ENCODE results near the gene STEAP1B.

Gene STEAP1B

GRCh38 chr7:22445140-22445743 lies 54.7 kb downstream of the STEAP1B start:
- TF ChIP-seq TEAD4 (IDR thresholded peaks at IDR 0.05) (no peak), YY1 (IDR thresholded peaks at IDR 0.05; ENCODE audit: low read depth) (no peak), TCF12 (IDR thresholded peaks at IDR 0.05; ENCODE audit: low read depth) (peak; percentile 93), CEBPB (IDR thresholded peaks at IDR 0.05) (no peak), MAX (IDR thresholded peaks at IDR 0.05) (no peak; the same call in 1 of the 2 replicates), ZBTB7A (IDR thresholded peaks at IDR 0.05; ENCODE audit: low read depth) (no peak), FOXM1 (IDR thresholded peaks at IDR 0.05; ENCODE audit: borderline replicate concordance, low read depth) (no peak), NFIC (IDR thresholded peaks at IDR 0.05) (peak; percentile 77), TAF1 (IDR thresholded peaks at IDR 0.05; ENCODE audit: low read depth) (no peak), CREB1 (IDR thresholded peaks at IDR 0.05; ENCODE audit: low read depth) (no peak), EGR1 (IDR thresholded peaks at IDR 0.05) (no peak), USF1 (IDR thresholded peaks at IDR 0.05) (no peak), REST (IDR thresholded peaks at IDR 0.05; ENCODE audit: low read depth) (peak; percentile 30; the same call in 1 of the 2 replicates), RAD21 (IDR thresholded peaks at IDR 0.05; ENCODE audit: low read depth) (no peak), EP300 (IDR thresholded peaks at IDR 0.05; ENCODE audit: borderline replicate concordance) (peak; percentile 72)

GRCh38 chr7:22444181-22444971 lies 55.6 kb downstream of the STEAP1B start:
- no peak for TF ChIP-seq MAX (IDR thresholded peaks at IDR 0.05)
- TF ChIP-seq CEBPB (IDR thresholded peaks at IDR 0.05) = peak; percentile 36; the same call in 1 of the 2 replicates
- TF ChIP-seq USF1 (IDR thresholded peaks at IDR 0.05) = no peak
- TF ChIP-seq TEAD4 (IDR thresholded peaks at IDR 0.05) = peak; percentile 89
- peak; percentile 6; the same call in 1 of the 2 replicates for TF ChIP-seq RAD21 (IDR thresholded peaks at IDR 0.05; ENCODE audit: low read depth)
- TF ChIP-seq YY1 (IDR thresholded peaks at IDR 0.05; ENCODE audit: low read depth) = no peak
- TF ChIP-seq FOXM1 (IDR thresholded peaks at IDR 0.05; ENCODE audit: borderline replicate concordance, low read depth) = peak; percentile 72; the same call in 1 of the 2 replicates
- peak; percentile 90 for TF ChIP-seq NFIC (IDR thresholded peaks at IDR 0.05)
- no peak for TF ChIP-seq CREB1 (IDR thresholded peaks at IDR 0.05; ENCODE audit: low read depth)
- TF ChIP-seq EP300 (IDR thresholded peaks at IDR 0.05; ENCODE audit: borderline replicate concordance) = peak; percentile 88
- peak; percentile 91 for TF ChIP-seq TCF12 (IDR thresholded peaks at IDR 0.05; ENCODE audit: low read depth)

GRCh38 chr7:22443370-22444180 lies 56.4 kb downstream of the STEAP1B start:
- TF ChIP-seq MAX (IDR thresholded peaks at IDR 0.05) (peak; percentile 89), EP300 (IDR thresholded peaks at IDR 0.05; ENCODE audit: borderline replicate concordance) (peak; percentile 26; the same call in 1 of the 2 replicates), YY1 (IDR thresholded peaks at IDR 0.05; ENCODE audit: low read depth) (no peak), TCF12 (IDR thresholded peaks at IDR 0.05; ENCODE audit: low read depth) (peak; percentile 20; the same call in 1 of the 2 replicates), REST (IDR thresholded peaks at IDR 0.05; ENCODE audit: low read depth) (no peak)

GRCh38 chr7:22442882-22443369 lies 57.1 kb downstream of the STEAP1B start:
- TF ChIP-seq CEBPB (IDR thresholded peaks at IDR 0.05) = no peak

Data from Ishikawa (cell line).